ENCODE results near the gene PAGR1. TPM values are rescaled to one million over a fixed set of nuclear protein-coding genes. Genes with fewer than 3 reads are reported as not detected.
A peak's percentile ranks its signal among the peaks of the same experiment; 100 is the strongest.

PAGR1 gene
- total and polyA plus RNA-seq, 2 of the 13 experiments (the other 11 are each of a cell fraction or from before 2014, with no cell fraction given) = 9.8 to 66.4 TPM

DNA sequence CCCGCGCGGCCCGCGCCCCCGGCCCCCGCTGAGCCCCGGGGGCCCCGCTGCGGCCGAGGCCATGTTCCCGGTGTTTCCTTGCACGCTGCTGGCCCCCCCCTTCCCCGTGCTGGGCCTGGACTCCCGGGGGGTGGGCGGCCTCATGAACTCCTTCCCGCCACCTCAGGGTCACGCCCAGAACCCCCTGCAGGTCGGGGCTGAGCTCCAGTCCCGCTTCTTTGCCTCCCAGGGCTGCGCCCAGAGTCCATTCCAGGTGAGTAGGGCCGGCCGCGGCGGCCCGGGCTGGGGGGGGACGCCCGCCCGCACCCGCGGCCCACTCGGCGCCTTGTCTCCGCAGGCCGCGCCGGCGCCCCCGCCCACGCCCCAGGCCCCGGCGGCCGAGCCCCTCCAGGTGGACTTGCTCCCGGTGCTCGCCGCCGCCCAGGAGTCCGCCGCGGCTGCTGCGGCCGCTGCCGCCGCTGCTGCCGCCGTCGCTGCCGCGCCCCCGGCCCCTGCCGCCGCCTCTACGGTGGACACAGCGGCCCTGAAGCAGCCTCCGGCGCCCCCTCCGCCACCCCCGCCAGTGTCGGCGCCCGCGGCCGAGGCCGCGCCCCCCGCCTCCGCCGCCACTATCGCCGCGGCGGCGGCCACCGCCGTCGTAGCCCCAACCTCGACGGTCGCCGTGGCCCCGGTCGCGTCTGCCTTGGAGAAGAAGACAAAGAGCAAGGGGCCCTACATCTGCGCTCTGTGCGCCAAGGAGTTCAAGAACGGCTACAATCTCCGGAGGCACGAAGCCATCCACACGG lies 9.1 kb upstream of the PAGR1 start (continued):
- TF ChIP-seq ZBTB43 (CRISPR knock-in tag; conservative IDR thresholded peaks at IDR 0.05) (0 out of 2 replicates have a peak, but pooled peaks have one; percentile 52), BHLHE40 (IDR thresholded peaks at IDR 0.05; ENCODE audit: low read length) (no peak), ZMAT5 (CRISPR knock-in tag; IDR thresholded peaks at IDR 0.05; ENCODE audit: borderline replicate concordance, low read depth) (no peak), ZNF687 (CRISPR knock-in tag; IDR thresholded peaks at IDR 0.05) (no peak), SRSF1 (optimal IDR thresholded peaks at IDR 0.05; ENCODE audit: low read depth, low read length) (peak; percentile 75), ZNF580 (CRISPR knock-in tag; IDR thresholded peaks at IDR 0.05; ENCODE audit: borderline replicate concordance, low read depth) (no peak), ZNF878 (CRISPR knock-in tag; IDR thresholded peaks at IDR 0.05) (no peak), IRX3 (CRISPR knock-in tag; IDR thresholded peaks at IDR 0.05; ENCODE audit: borderline replicate concordance, low read depth) (no peak), ZNF468 (CRISPR knock-in tag; IDR thresholded peaks at IDR 0.05) (no peak)
- TF ChIP-seq, protein P1, sequence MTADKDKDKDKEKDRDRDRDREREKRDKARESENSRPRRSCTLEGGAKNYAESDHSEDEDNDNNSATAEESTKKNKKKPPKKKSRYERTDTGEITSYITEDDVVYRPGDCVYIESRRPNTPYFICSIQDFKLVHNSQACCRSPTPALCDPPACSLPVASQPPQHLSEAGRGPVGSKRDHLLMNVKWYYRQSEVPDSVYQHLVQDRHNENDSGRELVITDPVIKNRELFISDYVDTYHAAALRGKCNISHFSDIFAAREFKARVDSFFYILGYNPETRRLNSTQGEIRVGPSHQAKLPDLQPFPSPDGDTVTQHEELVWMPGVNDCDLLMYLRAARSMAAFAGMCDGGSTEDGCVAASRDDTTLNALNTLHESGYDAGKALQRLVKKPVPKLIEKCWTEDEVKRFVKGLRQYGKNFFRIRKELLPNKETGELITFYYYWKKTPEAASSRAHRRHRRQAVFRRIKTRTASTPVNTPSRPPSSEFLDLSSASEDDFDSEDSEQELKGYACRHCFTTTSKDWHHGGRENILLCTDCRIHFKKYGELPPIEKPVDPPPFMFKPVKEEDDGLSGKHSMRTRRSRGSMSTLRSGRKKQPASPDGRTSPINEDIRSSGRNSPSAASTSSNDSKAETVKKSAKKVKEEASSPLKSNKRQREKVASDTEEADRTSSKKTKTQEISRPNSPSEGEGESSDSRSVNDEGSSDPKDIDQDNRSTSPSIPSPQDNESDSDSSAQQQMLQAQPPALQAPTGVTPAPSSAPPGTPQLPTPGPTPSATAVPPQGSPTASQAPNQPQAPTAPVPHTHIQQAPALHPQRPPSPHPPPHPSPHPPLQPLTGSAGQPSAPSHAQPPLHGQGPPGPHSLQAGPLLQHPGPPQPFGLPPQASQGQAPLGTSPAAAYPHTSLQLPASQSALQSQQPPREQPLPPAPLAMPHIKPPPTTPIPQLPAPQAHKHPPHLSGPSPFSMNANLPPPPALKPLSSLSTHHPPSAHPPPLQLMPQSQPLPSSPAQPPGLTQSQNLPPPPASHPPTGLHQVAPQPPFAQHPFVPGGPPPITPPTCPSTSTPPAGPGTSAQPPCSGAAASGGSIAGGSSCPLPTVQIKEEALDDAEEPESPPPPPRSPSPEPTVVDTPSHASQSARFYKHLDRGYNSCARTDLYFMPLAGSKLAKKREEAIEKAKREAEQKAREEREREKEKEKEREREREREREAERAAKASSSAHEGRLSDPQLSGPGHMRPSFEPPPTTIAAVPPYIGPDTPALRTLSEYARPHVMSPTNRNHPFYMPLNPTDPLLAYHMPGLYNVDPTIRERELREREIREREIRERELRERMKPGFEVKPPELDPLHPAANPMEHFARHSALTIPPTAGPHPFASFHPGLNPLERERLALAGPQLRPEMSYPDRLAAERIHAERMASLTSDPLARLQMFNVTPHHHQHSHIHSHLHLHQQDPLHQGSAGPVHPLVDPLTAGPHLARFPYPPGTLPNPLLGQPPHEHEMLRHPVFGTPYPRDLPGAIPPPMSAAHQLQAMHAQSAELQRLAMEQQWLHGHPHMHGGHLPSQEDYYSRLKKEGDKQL (CRISPR knock-in tag; IDR thresholded peaks at IDR 0.05; ENCODE audit: low read depth) = no peak
- TF ChIP-seq, protein P2, sequence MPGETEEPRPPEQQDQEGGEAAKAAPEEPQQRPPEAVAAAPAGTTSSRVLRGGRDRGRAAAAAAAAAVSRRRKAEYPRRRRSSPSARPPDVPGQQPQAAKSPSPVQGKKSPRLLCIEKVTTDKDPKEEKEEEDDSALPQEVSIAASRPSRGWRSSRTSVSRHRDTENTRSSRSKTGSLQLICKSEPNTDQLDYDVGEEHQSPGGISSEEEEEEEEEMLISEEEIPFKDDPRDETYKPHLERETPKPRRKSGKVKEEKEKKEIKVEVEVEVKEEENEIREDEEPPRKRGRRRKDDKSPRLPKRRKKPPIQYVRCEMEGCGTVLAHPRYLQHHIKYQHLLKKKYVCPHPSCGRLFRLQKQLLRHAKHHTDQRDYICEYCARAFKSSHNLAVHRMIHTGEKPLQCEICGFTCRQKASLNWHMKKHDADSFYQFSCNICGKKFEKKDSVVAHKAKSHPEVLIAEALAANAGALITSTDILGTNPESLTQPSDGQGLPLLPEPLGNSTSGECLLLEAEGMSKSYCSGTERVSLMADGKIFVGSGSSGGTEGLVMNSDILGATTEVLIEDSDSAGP (CRISPR knock-in tag; IDR thresholded peaks at IDR 0.05; ENCODE audit: borderline replicate concordance) = no peak
- TF ChIP-seq, protein P3, sequence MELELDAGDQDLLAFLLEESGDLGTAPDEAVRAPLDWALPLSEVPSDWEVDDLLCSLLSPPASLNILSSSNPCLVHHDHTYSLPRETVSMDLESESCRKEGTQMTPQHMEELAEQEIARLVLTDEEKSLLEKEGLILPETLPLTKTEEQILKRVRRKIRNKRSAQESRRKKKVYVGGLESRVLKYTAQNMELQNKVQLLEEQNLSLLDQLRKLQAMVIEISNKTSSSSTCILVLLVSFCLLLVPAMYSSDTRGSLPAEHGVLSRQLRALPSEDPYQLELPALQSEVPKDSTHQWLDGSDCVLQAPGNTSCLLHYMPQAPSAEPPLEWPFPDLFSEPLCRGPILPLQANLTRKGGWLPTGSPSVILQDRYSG (CRISPR knock-in tag; IDR thresholded peaks at IDR 0.05) = no peak

Data from HepG2 (cell line).